ENCODE data around the gene LZTS2.
A peak's percentile ranks its signal among the peaks of the same experiment; 100 is the strongest.
"Not testable (repeated sequence)": the region's sequence is repeated elsewhere in the genome, so short reads cannot be mapped to it uniquely, and the experiment has no call there.

The LZTS2 gene

GRCh38 chr10:101032637-101033224, 33.1 kb downstream of the LZTS2 start:
- H3K4me3 ChIP-seq (ENCODE audit: low read depth, low read length): peak overlapping the region; percentile 95
- no peak for TF ChIP-seq CTCF (IDR thresholded peaks at IDR 0.05; ENCODE audit: low read depth, low read length)

- TF ChIP-seq CTCF (IDR thresholded peaks at IDR 0.05; ENCODE audit: low read depth, low read length): no peak
- peak overlapping the region; percentile 95 for H3K4me3 ChIP-seq (ENCODE audit: low read depth, low read length)
Measured at GRCh38 chr10:101033276-101033675, 33.7 kb downstream of the LZTS2 start.

GRCh38 chr10:101034404-101034803, 34.8 kb downstream of the LZTS2 start:
- not testable (repeated sequence) for H3K4me3 ChIP-seq (ENCODE audit: low read depth, low read length)

GRCh38 chr10:101035314-101035713, 35.7 kb downstream of the LZTS2 start:
- H3K4me3 ChIP-seq (ENCODE audit: low read depth, low read length): no peak overlapping the region
- no peak for TF ChIP-seq CTCF (IDR thresholded peaks at IDR 0.05; ENCODE audit: low read depth, low read length)

- TF ChIP-seq CTCF (IDR thresholded peaks at IDR 0.05; ENCODE audit: low read depth, low read length): no peak
- no peak overlapping the region for H3K4me3 ChIP-seq (ENCODE audit: low read depth, low read length)
Measured at GRCh38 chr10:101035916-101036702, 36.5 kb downstream of the LZTS2 start.

- TF ChIP-seq CTCF (IDR thresholded peaks at IDR 0.05; ENCODE audit: low read depth, low read length): no peak
- H3K4me3 ChIP-seq (ENCODE audit: low read depth, low read length): no peak overlapping the region
Measured at GRCh38 chr10:101036726-101037125, 37.1 kb downstream of the LZTS2 start.

GRCh38 chr10:101038484-101038883, 38.9 kb downstream of the LZTS2 start:
- H3K4me3 ChIP-seq (ENCODE audit: low read depth, low read length): no peak overlapping the region
- no peak for TF ChIP-seq CTCF (IDR thresholded peaks at IDR 0.05; ENCODE audit: low read depth, low read length)
